ENCODE results near the gene RIMS4.

Gene RIMS4

DNA sequence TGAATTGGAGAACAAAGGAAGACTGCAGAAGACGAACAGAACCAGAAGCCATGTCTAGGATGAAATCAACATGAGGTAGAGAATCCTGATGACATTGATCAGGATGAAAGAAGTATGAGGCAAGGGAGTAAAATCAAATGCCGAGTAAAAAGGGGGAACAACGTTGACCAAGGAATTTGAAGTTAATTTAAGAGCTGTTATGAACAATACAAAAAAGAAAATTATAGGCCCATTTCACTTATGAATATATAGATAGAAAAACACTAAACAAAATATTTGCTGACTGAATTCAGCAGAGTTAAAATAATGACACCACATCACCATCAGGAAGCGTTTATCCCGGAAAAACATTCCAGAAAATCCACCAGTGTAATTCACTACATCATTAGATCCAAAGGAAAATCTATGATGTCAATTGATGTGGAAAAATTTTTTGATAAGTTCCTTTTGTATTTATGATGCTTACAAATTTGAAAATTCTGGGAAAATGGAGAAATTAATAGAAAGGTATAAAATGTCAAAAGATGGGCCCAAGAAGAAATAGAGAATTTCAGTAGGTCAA lies 103.2 kb downstream of the RIMS4 start:
- FAIRE-seq (no peak), DNase-seq (ENCODE audit: extremely low spot score, insufficient read length, low read depth) (no peak)

DNA sequence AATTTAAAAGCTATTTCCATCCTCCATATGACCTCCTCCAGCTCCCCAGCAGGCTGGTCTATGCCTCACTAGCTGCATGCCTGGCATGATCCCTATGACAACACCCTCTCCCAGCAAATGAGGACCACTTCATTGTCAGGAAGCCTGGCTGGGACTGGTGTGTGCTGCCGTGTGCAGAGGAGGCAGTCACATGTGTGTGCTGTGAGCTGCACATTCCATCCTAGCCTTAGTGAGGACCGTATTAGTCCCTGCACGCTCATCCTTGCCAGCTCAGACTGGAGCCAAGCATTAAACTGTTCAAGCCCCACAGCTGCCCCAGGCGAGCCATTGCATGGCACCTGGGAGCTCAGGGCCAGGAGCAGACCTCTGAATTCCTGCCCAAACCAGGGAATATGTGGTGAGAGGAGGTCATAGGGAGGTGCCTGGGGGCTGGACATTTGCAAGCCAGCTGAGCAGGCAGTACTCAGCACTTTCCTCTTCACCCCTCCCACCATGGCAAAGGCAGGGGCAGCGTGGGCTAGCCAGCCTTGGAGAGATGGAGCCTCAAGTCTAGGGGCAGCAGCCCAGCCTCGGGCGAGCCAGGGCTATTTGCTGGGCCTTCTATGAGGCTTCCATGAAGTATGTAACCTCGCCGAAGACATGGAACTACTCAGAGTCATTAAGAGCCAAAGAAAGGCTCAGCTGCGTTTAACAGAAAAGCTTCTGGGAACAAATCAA lies 103.9 kb downstream of the RIMS4 start:
- FAIRE-seq (no peak), DNase-seq (ENCODE audit: extremely low spot score, insufficient read length, low read depth) (no peak)

DNA sequence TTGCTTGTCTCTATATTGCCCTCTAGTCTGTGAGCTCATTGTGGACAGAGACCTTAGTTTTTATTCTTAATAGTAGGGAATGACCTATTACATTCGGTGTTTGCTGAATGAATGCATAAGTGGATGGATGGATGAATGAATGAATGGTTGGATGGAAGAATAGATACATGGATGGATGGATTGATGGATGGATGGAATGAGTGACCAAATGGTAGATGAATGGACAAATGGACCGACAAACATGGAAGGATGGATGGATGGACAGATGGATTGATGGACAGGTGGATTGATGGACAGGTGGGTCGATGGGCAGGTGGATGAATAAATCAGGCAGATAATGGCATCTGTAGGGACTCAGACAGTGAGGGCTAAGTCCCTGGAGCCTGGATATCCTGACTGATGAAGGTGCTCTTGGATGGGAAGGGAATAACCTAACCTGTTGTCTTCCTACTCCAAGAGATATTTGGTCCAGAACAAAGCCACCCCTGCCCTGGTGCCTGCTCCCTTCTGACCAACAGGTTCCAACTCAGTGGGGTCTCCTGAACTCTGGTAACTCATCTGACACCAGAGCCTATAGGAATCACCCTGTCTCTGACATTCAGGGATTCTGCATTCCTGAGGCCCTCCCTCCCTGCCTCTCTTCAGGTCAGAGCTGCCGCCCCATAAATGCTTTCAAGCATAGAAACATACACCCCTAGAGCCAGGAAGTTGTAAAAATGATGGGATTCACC lies 104.8 kb downstream of the RIMS4 start:
- FAIRE-seq = no peak

DNA sequence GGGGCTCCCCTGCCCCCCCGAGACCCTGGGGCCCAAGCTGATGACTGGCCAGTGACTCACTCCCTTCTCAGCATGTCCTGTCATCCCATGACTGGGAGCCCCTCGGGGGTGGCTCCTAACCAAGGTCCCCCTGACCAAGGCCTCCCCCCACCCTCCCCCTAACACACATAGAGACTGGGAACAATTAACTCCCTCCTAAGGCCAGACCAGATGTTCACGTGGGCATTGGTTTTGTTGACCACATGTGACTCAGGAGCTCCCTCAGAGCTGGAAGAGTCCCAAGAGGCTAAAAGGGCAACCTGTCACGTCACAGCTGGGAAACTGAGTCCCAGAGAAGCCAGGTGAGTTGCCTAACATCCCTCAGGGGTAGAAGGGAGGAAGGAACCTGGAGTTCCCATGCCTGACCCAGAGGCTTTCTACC lies 105.8 kb downstream of the RIMS4 start:
- DNase-seq (ENCODE audit: extremely low spot score, insufficient read length, low read depth) (no peak), FAIRE-seq (no peak)

More for the DNA sequence above, 104.8 kb downstream of the RIMS4 start:
- no peak for DNase-seq (ENCODE audit: extremely low spot score, insufficient read length, low read depth)

DNA sequence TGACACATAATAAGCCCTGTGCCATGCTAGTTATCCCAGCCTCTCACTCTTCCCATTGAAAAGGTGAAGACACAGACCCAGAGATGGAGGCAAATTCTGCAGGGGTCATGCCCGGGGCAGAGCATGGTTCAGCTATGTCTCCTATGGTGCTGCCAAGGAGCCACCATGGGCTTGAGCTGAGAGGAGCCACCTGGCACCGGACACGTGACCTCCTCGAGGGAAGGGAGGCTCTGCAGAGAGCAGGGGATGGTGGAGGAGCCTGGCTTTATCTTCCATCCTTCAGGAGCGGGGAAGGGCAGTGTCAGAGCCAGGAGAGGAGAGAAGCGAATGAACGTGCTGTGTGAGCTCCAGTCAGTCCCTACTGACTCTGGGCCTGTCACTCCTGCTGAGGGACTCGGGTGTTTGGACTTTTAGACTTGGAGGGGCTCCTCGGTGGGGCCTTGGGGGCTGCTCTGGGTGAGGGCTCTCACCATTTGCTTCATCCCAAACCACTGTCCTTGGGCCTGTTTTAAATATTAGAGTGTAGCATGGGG lies 106.3 kb downstream of the RIMS4 start:
- DNase-seq (ENCODE audit: extremely low spot score, insufficient read length, low read depth) (no peak), FAIRE-seq (no peak)

DNA sequence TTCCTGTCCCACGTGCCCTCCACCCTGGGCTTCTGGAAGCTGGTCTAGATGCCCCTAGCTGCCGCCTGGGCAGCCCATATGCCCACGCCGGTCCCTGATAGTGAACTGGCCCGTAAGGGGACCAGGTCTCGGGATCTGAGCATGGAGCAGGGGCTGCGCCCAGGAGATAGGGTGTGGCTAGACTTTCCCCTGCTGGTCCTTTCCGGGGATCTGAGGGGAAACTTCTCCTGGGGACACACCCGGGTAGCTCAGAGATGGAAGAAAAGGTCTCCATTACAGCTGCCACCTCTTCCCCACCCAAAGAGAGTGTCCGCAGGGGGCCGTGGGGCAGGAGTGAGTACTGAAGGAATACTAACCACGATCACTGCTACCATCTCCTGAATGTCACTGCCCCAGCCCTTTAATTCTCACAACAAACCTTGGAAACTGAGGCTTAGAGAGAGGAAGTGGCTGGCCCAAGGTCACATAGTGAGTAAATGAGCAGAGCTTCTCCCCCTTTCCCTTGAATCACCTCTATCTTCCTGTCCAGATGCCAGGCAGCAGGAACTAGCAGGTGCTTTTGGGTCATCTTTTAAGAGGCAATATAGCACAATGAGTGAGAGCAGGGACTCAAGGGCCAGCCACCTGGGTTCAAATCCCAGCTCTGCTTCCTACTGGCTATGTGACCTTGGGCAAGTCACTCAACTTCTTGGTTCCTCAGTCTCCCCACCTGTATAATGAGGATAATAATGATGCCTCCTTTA lies 107.0 kb downstream of the RIMS4 start:
- DNase-seq (ENCODE audit: extremely low spot score, insufficient read length, low read depth) = no peak
- FAIRE-seq = no peak

DNA sequence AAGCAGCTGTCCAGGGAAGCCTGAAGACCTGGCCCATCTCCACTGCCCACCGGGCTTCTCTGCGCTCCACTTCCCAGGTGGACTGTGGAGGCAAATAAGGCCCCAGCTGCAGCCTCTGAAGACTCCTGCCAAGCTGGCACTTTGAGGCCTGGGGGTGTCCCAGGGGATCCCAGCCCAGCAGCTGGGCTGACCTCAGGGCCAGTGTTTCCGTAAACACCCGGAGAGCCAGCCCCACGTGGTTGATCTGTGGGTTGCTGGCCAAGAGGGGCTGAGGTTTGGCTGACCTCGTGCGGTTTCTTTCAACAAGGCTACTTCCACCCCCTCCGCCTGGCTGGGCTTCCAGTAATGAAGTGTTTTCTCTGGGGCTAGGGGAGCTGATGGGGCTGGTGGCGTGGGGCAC lies 107.6 kb downstream of the RIMS4 start:
- no peak for DNase-seq (ENCODE audit: extremely low spot score, insufficient read length, low read depth)
- FAIRE-seq = no peak

DNA sequence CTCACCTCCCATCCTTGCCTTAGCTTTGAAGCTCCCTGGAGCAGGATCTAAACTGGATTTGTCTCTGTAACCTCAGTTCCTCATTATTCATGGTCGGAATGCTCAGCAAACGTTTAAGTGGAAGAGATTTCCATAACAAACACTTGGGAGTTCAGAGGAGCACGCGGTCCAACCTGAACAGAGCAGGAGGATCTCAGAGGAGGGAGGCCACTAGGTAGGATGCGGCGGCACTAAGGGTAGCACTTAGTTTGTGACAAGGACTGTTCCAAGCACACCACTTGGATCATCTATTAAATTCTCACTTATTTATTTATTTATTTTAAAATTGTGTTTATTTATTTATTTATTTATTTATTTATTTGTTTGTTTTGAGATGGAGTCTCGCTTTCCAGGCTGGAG lies 108.5 kb downstream of the RIMS4 start:
- FAIRE-seq (no peak), DNase-seq (ENCODE audit: extremely low spot score, insufficient read length, low read depth) (no peak)

Measured in GM18507 (cell line).